Endothelial cell of umbilical vein (primary cell): ENCODE results near the gene TTC21A.

Source experiments
- CTCF ChIP-seq, 2 donors: IDR thresholded peaks; 1 replicate in 1 of 2; 2 replicates in 1 of 2; pipeline ENCODE4 v1.5.1; 2011; ENCODE audit warnings: low read length in 2 of 2, mild to moderate bottlenecking in 2 of 2, moderate library complexity in 2 of 2, control low read depth in 1 of 2, inconsistent platforms in 1 of 2, low read depth in 1 of 2; ENCODE audit not compliant: insufficient read depth in 1 of 2; ENCODE audit errors: extremely low read depth in 1 of 2
- EZH2 ChIP-seq: IDR thresholded peaks from 2 replicates; pipeline ENCODE4 v1.6.1; 2012; ENCODE audit warnings: borderline replicate concordance, low read depth, mild to moderate bottlenecking, moderate library complexity, low read length, inconsistent platforms; ENCODE audit not compliant: severe bottlenecking
- JUN ChIP-seq: IDR thresholded peaks from 2 replicates; pipeline ENCODE4 v1.6.1; 2011; ENCODE audit warnings: borderline replicate concordance, low read depth; ENCODE audit not compliant: insufficient read length, insufficient read depth
- MAX ChIP-seq: IDR thresholded peaks from 2 replicates; pipeline ENCODE4 v1.6.1; 2011; ENCODE audit not compliant: insufficient read depth, insufficient read length
- POLR2A ChIP-seq: IDR thresholded peaks from 2 replicates; pipeline ENCODE4 v1.6.1; 2012; ENCODE audit warnings: low read depth, mild to moderate bottlenecking, control low read depth, low read length
- POLR2AphosphoS5 ChIP-seq: IDR thresholded peaks from 2 replicates; pipeline ENCODE4 v1.6.1; 2012; ENCODE audit warnings: low read depth, mild to moderate bottlenecking, control low read depth, low read length, moderate library complexity; ENCODE audit not compliant: insufficient read depth

- TF ChIP-seq POLR2AphosphoS5 (no peak), CTCF (IDR thresholded peaks at IDR 0.05; ENCODE audit: extremely low read depth in 1 of 2, insufficient read depth in 1 of 2, low read depth in 1 of 2, low read length in 2 of 2) (no peak), MAX (no peak), JUN (no peak), EZH2 (no peak), POLR2A (no peak)
Observed at GRCh38 chr3:39097716-39098472, 9.6 kb upstream of the TTC21A start.
